Cardiac muscle cell (in vitro differentiated cells and primary cell): ENCODE data around the gene EML4. TPM values are rescaled to one million over a fixed set of nuclear protein-coding genes. Genes with fewer than 3 reads are reported as not detected.

Experiments
- DNase-seq, 2 donors: peaks; one replicate each; pipeline versions ENCODE4 v3.0.0 to v3.0.0-alpha.2; 2010 to 2017; ENCODE audit warnings: low read depth in 1 of 2, low spot score in 1 of 2
- H3K27ac ChIP-seq: fragments of 200-600 bp; sonication (generic); 2 replicates; pipeline ENCODE4 v1.5.1; 2016
- H3K27me3 ChIP-seq: fragments of 200-600 bp; sonication (generic); 2 replicates; pipeline ENCODE4 v1.6.0; 2016; ENCODE audit warnings: control low read depth
- H3K36me3 ChIP-seq: fragments of 200-600 bp; sonication (generic); 2 replicates; pipeline ENCODE4 v1.5.1; 2016; ENCODE audit warnings: control low read depth
- H3K4me1 ChIP-seq: fragments of 200-600 bp; sonication (generic); 2 replicates; pipeline ENCODE4 v1.8.1; 2017; ENCODE audit warnings: low read depth, mild to moderate bottlenecking, mixed run types
- H3K4me3 ChIP-seq: fragments of 200-600 bp; sonication (generic); 2 replicates; pipeline ENCODE4 v1.5.1; 2016; ENCODE audit warnings: mild to moderate bottlenecking
- H3K9me3 ChIP-seq: fragments of 200-600 bp; sonication (generic); 2 replicates; pipeline ENCODE4 v1.5.1; 2017; ENCODE audit warnings: low read depth, mild to moderate bottlenecking, control low read depth
- polyA plus RNA-seq: library from polyadenylated mRNA; unstranded; fragments of >200 nt; fragmentation: Nextera tagmentation; extraction: Ambion mirVana; gene quantifications from 2 replicates; pipeline ENCODE4 v1.2.1, GENCODE V29; 2016
- total RNA-seq: library from RNA; depleted of rRNA; stranded (reverse); fragments of >200 nt; gene quantifications from 2 replicates; pipeline ENCODE4 v1.2.3, GENCODE V29; 2016
- TF ChIP-seq, protein P1 (sequence below): IDR thresholded peaks from 2 replicates; pipeline ENCODE4 v1.5.1; 2012; ENCODE audit warnings: low read depth, mild to moderate bottlenecking, low read length

EML4 gene
- total and polyA plus RNA-seq, 2 experiments from 2014 or later, result 46.6 to 56.2 TPM

DNA sequence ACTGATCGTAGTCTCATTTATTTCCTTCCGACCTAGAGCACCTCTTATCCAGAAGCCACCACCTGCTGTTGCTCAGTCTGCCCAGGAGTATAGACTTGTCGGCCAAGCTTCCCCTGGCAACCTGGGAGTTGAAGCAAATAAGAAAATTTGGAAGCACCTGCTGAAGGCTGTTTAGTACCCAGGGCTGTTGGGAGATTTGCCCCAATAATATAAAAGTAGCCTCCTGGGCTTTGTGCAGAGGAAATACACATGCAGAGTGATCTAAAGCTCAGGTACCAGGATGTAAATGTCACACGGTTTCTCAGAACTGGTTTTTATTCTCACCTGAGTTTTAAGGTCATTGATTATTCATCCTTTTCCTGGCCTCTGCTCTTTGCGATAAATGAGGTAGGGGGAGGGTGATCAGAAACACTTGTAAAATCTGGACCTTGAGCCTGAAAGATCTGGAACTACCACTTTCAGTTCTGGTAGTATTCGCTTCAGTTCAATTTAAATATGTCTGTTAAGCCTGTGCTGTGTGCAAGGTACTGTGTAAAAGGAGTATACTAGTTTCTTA lies 192.7 kb downstream of the EML4 start:
- peak overlapping the region; percentile 97 for H3K27ac ChIP-seq

DNA sequence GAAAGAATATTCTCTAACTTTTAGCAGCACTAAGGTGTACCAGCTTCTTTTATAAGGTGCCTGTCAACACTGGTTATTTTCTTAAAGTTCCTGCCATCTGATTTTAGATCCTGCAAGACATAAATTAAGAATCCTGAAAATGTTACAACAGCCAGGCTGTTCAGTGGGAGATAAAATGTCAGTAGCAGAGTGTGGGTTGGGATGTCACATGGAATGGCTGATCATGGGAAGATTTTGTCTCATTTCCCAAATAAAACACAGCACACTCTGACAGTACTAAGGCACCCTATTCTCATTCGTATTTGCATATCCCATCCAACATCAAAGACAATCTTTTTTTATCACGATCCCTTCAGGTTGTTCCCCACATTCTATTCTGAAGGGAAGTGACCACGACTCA lies 194.3 kb downstream of the EML4 start:
- Histone ChIP-seq H3K27me3 (no peaks in the 10 kb centered on the region), H3K27ac (no peak overlapping the region), H3K9me3 (no peaks in the 10 kb centered on the region), H3K4me3 (no peak overlapping the region), H3K4me1 (peaks cover 19% of the 10 kb centered on the region), H3K36me3 (no peaks in the 10 kb centered on the region)
- TF ChIP-seq, protein P1, sequence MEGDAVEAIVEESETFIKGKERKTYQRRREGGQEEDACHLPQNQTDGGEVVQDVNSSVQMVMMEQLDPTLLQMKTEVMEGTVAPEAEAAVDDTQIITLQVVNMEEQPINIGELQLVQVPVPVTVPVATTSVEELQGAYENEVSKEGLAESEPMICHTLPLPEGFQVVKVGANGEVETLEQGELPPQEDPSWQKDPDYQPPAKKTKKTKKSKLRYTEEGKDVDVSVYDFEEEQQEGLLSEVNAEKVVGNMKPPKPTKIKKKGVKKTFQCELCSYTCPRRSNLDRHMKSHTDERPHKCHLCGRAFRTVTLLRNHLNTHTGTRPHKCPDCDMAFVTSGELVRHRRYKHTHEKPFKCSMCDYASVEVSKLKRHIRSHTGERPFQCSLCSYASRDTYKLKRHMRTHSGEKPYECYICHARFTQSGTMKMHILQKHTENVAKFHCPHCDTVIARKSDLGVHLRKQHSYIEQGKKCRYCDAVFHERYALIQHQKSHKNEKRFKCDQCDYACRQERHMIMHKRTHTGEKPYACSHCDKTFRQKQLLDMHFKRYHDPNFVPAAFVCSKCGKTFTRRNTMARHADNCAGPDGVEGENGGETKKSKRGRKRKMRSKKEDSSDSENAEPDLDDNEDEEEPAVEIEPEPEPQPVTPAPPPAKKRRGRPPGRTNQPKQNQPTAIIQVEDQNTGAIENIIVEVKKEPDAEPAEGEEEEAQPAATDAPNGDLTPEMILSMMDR, result no peak
- no peak for DNase-seq

More for the DNA sequence above, 192.7 kb downstream of the EML4 start:
- Histone ChIP-seq H3K36me3 (no peaks in the 10 kb centered on the region), H3K27me3 (no peaks in the 10 kb centered on the region), H3K4me3 (peak overlapping the region; percentile 28), H3K9me3 (no peaks in the 10 kb centered on the region), H3K4me1 (peaks cover 19% of the 10 kb centered on the region)
- TF ChIP-seq, protein P1, result no peak
- no peak for DNase-seq

DNA sequence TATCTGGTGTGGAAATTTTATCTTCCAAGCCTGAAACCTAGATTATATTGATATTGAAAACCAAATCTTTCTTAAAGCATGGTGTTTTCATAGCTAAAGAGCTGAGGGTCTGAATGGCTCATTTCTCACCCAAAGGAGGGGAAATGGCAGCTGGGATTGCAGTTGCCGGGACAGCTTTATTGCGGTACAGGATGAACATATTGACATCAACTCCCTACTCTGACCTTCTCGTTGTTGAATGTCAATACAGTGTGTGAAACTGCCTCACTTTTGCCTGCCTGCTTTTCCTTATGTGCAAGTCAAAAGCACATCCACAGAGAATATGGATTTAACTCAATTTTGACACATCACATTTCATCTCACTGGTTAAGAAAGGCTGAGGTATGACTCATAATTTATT lies 195.5 kb downstream of the EML4 start:
- Histone ChIP-seq H3K36me3 (no peaks in the 10 kb centered on the region), H3K4me3 (no peak overlapping the region), H3K4me1 (peaks cover 16% of the 10 kb centered on the region), H3K9me3 (no peaks in the 10 kb centered on the region), H3K27me3 (no peaks in the 10 kb centered on the region), H3K27ac (no peak overlapping the region)
- no peak for DNase-seq
- TF ChIP-seq, protein P1, result no peak

DNA sequence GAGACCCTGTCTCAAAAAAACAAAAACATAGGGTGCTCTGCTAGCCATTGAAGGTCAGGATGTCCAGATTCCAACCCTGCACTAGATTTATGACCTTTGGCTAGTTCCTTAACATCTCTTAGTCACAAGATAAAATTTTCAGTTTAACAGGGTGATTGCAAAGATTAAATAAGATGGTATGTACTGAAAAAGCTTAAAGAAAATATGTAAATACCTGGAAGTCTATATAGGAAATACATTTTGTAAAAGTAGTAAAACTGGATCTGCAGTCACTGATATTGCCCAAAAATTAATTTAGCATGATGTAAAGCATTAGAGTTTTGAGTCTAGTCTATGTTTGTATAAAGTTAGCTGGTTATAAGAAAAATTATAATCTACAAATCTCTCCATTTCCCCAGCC lies 197.3 kb downstream of the EML4 start:
- Histone ChIP-seq H3K27me3 (no peaks in the 10 kb centered on the region), H3K36me3 (no peaks in the 10 kb centered on the region), H3K9me3 (no peaks in the 10 kb centered on the region), H3K4me3 (no peak overlapping the region), H3K27ac (no peak overlapping the region), H3K4me1 (peaks cover 13% of the 10 kb centered on the region)
- TF ChIP-seq, protein P1, result no peak
- no peak for DNase-seq

DNA sequence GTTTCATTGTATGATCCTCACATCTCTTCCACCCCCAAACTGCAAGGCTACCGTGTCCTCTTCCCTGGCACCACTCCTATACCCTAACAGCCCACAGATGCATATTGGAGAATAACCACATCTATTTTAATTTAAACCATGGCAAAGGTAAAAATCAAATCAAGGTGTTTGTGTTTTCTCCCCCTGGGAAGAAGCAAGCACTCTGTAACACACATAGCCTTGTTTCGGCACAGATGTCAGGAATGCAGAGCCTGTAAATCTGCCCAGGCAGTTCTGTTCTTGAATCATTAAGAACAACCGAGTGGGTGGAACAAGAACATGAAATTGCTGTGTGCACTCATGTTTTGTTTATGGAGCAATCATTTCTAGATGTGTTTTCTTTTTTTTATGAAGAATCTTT lies 198.7 kb downstream of the EML4 start:
- Histone ChIP-seq H3K4me3 (no peak overlapping the region), H3K4me1 (peaks cover 8% of the 10 kb centered on the region), H3K9me3 (no peaks in the 10 kb centered on the region), H3K27me3 (no peaks in the 10 kb centered on the region), H3K36me3 (no peaks in the 10 kb centered on the region), H3K27ac (no peak overlapping the region)
- peak in 1 of 2 donors; percentile 9 for DNase-seq
- TF ChIP-seq, protein P1, result no peak
